ENCODE results near the gene KCTD15.
A peak's percentile ranks its signal among the peaks of the same experiment; 100 is the strongest.

KCTD15 gene

DNA sequence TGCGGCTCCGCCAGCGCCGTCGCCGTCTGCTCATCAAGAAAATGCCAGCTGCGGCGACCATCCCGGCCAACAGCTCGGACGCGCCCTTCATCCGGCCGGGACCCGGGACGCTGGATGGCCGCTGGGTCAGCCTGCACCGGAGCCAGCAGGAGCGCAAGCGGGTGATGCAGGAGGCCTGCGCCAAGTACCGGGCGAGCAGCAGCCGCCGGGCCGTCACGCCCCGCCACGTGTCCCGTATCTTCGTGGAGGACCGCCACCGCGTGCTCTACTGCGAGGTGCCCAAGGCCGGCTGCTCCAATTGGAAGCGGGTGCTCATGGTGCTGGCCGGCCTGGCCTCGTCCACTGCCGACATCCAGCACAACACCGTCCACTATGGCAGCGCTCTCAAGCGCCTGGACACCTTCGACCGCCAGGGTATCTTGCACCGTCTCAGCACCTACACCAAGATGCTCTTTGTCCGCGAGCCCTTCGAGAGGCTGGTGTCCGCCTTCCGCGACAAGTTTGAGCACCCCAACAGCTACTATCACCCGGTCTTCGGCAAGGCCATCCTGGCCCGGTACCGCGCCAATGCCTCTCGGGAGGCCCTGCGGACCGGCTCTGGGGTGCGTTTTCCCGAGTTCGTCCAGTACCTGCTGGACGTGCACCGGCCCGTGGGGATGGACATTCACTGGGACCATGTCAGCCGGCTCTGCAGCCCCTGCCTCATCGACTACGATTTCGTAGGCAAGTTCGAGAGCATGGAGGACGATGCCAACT, 24.4 kb upstream of the KCTD15 start:
- DNase-seq: no peak

DNA sequence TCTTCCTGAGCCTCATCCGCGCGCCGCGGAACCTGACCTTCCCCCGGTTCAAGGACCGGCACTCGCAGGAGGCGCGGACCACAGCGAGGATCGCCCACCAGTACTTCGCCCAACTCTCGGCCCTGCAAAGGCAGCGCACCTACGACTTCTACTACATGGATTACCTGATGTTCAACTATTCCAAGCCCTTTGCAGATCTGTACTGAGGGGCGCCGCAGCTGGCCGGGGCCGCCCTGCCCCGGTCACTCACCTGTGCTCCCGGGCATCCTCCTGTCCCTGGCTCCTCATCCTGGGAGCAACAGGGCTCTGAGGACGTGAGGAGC, 23.9 kb upstream of the KCTD15 start:
- DNase-seq: no peak

- DNase-seq: no peak
Observed at GRCh38 chr19:33773704-33774624, 22.7 kb upstream of the KCTD15 start.

GRCh38 chr19:33774751-33775150, 21.9 kb upstream of the KCTD15 start:
- DNase-seq: no peak

DNA sequence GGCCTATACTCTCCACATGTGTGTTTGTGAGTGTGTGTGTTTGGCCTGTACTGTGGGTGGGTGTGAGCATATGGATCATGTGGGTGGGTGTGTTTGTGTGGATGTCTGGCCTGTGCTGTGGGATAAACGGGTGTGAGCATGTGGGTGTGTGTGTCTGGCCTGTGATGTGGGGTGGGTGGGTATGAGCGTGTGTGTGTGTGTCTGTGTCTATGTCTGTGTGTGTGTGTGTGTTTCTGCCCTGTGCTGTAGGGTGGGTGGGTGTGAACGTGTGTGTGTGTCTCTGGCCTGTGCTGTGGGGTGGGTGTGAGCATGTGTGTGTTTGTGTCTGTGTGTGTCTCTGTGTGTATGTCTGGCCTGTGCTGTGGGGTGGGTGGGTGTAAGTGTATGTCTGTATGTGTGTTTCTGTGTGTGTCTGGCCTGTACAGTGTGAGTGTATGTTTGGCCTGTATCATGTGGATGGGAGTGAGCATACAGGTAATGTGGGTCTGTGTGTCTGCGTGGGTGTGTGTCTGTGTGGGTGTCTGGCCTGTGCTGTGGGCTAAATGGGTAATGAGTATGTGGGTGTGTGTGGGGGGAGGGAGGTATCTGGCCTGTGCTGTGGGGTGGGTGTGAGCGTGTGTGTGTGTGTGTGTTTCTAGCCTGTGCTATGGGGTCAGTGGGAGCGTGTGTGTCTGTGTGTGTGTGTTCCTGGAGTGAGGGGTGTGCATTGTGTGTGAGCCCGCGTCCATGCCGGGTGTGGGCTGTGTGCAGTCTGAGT, 20.8 kb upstream of the KCTD15 start:
- DNase-seq: no peak

- DNase-seq: no peak
Observed at GRCh38 chr19:33777351-33777750, 19.3 kb upstream of the KCTD15 start.

DNA sequence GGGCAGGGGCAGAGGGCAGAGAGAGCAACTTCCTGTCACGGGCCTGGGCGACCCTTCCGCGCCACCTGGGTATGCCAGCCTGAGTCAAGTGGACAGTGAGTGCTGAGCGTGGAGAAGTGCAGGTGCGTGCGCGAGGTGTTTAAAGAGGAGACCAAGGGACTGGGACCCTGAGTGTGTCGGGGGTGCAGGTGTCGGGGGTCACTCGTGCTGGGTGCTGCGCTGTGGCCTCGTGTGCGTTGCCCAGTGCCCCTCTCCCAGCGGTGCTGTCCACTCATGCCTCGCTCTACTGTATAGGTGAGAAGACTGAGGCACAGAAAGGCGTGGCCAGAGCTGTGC, 18.9 kb upstream of the KCTD15 start:
- DNase-seq: no peak

DNA sequence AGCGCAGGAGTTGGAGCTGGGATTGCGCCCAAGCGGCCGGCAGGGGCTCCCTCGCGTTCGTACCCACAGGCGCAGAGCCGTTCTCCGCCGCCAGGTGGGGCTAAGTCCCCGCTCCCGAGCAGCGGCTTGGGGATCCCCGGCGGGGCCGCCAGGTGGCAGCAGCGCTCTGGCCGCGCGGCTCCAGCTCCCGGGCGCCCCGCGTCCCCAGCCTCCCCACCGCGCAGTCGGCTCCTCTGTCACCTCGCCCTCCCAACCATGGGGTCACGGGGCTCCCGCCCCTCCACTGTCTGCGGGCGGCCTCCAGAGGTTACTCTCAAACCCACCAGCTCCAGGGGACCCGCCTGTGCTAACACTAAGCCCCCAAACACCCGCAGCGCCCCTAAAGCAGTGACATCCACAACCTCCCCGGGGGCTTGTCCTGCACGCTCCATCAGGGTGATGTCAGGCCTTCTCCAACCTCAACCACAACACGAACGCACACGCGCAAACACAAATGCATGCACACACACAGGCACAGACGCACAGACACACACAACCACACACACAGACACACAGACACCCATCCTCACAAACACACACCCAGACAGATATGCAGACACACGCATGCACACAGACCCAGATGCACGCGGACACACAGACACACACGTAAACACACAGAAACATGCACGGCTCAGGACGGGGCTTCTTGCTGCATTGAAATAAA, 18.4 kb upstream of the KCTD15 start:
- DNase-seq: peak; percentile 85

GRCh38 chr19:33779849-33780248, 16.8 kb upstream of the KCTD15 start:
- DNase-seq: no peak

GRCh38 chr19:33780251-33780650, 16.4 kb upstream of the KCTD15 start:
- DNase-seq: no peak

DNA sequence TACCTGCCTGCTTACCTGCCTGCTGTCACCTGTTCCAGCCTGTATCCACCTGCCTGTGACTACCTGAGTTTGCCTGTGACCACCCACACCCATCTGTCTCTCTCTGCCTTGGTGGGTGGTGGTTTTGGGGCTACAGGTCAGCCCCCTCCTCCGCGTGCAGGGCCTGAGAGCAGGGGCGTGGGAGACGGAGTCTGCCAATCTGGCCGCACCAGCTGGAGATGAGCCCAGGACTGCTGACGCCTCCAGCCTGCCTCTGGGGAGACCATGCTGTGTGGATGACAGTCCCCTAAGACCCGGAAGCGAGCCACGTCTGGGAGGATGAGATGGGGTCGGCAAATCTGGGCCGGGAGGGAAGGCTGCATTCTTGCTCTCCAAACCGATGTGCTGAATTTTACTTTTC, 15.9 kb upstream of the KCTD15 start:
- no peak for DNase-seq

- DNase-seq: no peak
Observed at GRCh38 chr19:33781415-33781935, 15.2 kb upstream of the KCTD15 start.

GRCh38 chr19:33781996-33782395, 14.7 kb upstream of the KCTD15 start:
- no peak for DNase-seq

GRCh38 chr19:33784432-33784831, 12.2 kb upstream of the KCTD15 start:
- no peak for DNase-seq

- no peak for DNase-seq
Observed at GRCh38 chr19:33785795-33786194, 10.9 kb upstream of the KCTD15 start.

GRCh38 chr19:33788676-33789075, 8.0 kb upstream of the KCTD15 start:
- DNase-seq: no peak

DNA sequence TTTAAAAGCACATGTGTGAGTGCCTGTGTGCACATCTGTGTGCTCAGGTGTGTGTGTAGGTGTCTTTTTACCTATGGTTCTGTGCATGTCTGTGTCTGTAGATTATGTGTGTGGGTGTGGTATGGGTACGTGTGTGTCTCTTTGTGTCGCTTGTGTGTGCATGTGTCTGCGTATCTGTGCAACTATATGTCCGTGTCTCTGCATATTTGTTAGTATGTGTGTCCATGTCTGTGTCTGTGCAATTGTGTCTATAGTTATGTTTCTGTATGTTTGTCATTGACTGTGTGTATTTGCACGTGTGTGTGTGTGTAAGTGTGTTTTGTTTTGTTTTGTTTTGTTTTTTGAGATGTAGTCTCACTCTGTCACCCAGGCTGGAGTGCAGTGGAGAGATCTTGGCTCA, 7.3 kb upstream of the KCTD15 start:
- no peak for DNase-seq

- no peak for DNase-seq
Observed at GRCh38 chr19:33794683-33795369, 1.8 kb upstream of the KCTD15 start.

- peak; percentile 66 for DNase-seq
Observed at GRCh38 chr19:33795370-33796163, 1.1 kb upstream of the KCTD15 start.

GRCh38 chr19:33797802-33798671, 1.4 kb downstream of the KCTD15 start:
- DNase-seq: peak; percentile 37
